Type B pancreatic cell (in vitro differentiated cells): ENCODE data around the gene GRIK1. TPM values are rescaled to one million over a fixed set of nuclear protein-coding genes. Genes with fewer than 3 reads are reported as not detected.

Source experiments
- DNase-seq: peaks from one replicate; pipeline ENCODE4 v3.0.0; 2021; ENCODE audit warnings: mixed read lengths; ENCODE audit not compliant: unreplicated experiment; ENCODE audit errors: extremely low spot score
- H3K27ac Mint-ChIP-seq: 2 replicates; pipeline ENCODE4 v1.8.0; 2021; ENCODE audit warnings: mild to moderate bottlenecking, mixed read lengths
- H3K27me3 Mint-ChIP-seq: 2 replicates; pipeline ENCODE4 v1.8.0; 2021; ENCODE audit warnings: mixed read lengths
- H3K36me3 Mint-ChIP-seq: 2 replicates; pipeline ENCODE4 v1.8.0; 2021; ENCODE audit warnings: mixed read lengths
- H3K4me1 Mint-ChIP-seq: one replicate; pipeline ENCODE4 v1.8.0; 2021; ENCODE audit warnings: mixed read lengths; ENCODE audit not compliant: unreplicated experiment
- H3K4me3 Mint-ChIP-seq: 2 replicates; pipeline ENCODE4 v1.8.0; 2021; ENCODE audit warnings: mild to moderate bottlenecking, mixed read lengths
- H3K9me3 Mint-ChIP-seq: 2 replicates; pipeline ENCODE4 v1.8.0; 2021; ENCODE audit warnings: mixed read lengths
- total RNA-seq: library from RNA; stranded (reverse); gene quantifications from 2 replicates; pipeline ENCODE4 v1.2.1, GENCODE V29; 2021; ENCODE audit warnings: low replicate concordance
- TF ChIP-seq, protein P1 (sequence below): fragments of 200-600 bp; sonication (generic); conservative IDR thresholded peaks from 2 replicates; pipeline ENCODE4 v1.5.0; 2021; ENCODE audit warnings: antibody characterized with exemption, mild to moderate bottlenecking

The GRIK1 gene
- total RNA-seq, 1 donor from 2014 or later = 6.1 TPM

DNA sequence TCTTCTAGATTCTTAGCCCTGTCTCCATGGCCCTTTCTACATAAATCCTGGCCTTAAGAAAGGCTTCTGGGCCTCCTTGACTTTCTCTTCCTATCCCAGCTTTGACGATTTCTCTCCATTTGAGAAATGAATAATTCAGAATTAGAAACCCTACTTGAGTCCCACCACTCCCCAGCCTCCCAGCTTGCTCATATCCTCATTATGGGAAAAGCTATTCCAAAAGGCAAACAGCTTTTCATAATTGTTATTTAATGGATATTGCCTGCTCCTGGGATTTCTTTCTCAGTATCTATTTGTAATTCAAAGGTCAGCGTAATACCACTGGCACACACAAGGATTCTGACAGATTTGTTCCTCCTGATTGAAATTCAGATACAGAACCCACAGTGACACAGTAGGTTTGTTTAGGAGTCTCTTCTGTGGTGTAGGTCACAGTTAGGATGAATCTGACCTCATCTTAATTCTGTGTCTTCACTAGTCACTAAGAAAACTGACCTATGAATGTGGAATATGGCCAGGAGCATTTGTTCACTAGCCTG is 121.3 kb downstream of the GRIK1 start:
- no peak for DNase-seq
- TF ChIP-seq, protein P1, sequence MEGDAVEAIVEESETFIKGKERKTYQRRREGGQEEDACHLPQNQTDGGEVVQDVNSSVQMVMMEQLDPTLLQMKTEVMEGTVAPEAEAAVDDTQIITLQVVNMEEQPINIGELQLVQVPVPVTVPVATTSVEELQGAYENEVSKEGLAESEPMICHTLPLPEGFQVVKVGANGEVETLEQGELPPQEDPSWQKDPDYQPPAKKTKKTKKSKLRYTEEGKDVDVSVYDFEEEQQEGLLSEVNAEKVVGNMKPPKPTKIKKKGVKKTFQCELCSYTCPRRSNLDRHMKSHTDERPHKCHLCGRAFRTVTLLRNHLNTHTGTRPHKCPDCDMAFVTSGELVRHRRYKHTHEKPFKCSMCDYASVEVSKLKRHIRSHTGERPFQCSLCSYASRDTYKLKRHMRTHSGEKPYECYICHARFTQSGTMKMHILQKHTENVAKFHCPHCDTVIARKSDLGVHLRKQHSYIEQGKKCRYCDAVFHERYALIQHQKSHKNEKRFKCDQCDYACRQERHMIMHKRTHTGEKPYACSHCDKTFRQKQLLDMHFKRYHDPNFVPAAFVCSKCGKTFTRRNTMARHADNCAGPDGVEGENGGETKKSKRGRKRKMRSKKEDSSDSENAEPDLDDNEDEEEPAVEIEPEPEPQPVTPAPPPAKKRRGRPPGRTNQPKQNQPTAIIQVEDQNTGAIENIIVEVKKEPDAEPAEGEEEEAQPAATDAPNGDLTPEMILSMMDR = no peak
- peaks cover 13% of the 10 kb centered on the region for H3K4me1 Mint-ChIP-seq
- H3K27me3 Mint-ChIP-seq = no peaks in the 10 kb centered on the region
- no peak overlapping the region for H3K27ac Mint-ChIP-seq
- no peaks in the 10 kb centered on the region for H3K9me3 Mint-ChIP-seq
- no peaks in the 10 kb centered on the region for H3K36me3 Mint-ChIP-seq
- H3K4me3 Mint-ChIP-seq = no peak overlapping the region

DNA sequence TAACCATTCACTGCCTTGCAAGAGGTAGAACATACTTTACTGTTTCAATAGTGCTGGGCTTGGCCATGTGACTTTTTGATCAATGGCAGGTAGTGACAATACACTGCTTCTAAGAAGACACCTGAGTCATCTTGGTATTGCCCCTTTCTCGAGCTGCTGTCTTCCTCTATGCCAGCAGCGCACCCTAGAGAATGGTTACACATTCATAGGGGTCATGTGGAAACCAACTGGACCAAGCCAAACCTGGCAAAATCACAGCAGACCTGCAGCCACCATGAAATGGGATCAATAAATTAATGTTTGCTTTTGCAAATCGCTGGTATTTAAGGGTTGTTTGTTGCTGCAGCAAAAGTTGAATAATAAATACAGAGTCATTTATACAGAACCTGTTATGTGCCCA is 122.3 kb downstream of the GRIK1 start:
- Mint-ChIP-seq H3K9me3 (no peaks in the 10 kb centered on the region), H3K27me3 (no peaks in the 10 kb centered on the region), H3K36me3 (no peaks in the 10 kb centered on the region), H3K4me3 (no peak overlapping the region), H3K27ac (no peak overlapping the region), H3K4me1 (peaks cover 13% of the 10 kb centered on the region)
- no peak for DNase-seq
- TF ChIP-seq, protein P1 = no peak

GRCh38 chr21:29812947-29813346 is 126.8 kb downstream of the GRIK1 start:
- H3K27me3 Mint-ChIP-seq = no peaks in the 10 kb centered on the region
- H3K4me1 Mint-ChIP-seq = peaks cover 4% of the 10 kb centered on the region
- H3K36me3 Mint-ChIP-seq = no peaks in the 10 kb centered on the region
- H3K9me3 Mint-ChIP-seq = no peaks in the 10 kb centered on the region
- no peak overlapping the region for H3K27ac Mint-ChIP-seq
- DNase-seq = no peak
- H3K4me3 Mint-ChIP-seq = no peak overlapping the region
- TF ChIP-seq, protein P1 = no peak

DNA sequence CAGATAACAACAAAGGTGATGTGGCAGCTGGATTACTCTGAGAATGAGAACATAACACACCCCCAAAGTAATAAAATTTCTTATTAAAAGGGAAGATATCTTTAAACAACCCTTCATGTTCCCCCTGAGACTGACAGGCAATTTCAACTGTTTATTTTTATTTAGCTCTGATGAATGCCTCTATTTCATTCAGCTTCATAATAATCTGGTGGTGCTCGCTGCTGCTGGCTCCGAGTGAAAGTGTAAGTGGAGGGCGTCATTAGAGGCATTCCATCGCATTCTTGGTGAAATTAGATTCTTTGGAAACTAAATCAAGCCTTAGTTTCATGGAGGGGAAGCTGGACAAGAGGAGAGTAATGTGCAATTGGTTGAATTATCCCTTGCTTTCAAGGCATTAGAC is 128.9 kb downstream of the GRIK1 start:
- Mint-ChIP-seq H3K27me3 (no peaks in the 10 kb centered on the region), H3K4me3 (no peak overlapping the region), H3K4me1 (peaks cover 4% of the 10 kb centered on the region), H3K9me3 (no peaks in the 10 kb centered on the region), H3K36me3 (no peaks in the 10 kb centered on the region), H3K27ac (no peak overlapping the region)
- TF ChIP-seq, protein P1 = no peak
- DNase-seq = no peak

DNA sequence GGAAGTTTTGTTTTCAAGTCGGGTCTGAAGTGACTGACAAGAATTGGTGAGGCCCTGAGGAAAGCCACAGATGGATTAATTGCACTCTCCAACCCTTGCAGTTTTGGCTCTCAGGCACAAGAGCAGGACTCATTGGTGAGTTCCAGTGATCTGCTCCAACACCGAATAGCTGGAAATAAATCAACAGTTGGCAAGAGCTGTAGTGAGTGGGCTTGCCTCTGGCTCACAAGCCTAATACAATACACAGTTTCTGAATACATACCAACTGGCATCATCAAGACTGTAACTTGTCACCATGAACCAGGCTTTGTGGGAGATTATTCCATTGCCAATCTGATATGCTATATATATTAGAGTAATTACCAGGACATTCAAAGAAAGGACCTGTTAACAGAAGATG is 131.6 kb downstream of the GRIK1 start:
- H3K27me3 Mint-ChIP-seq = no peaks in the 10 kb centered on the region
- peaks cover 4% of the 10 kb centered on the region for H3K4me1 Mint-ChIP-seq

More for the DNA sequence above, 131.6 kb downstream of the GRIK1 start:
- TF ChIP-seq, protein P1 = no peak
- H3K9me3 Mint-ChIP-seq = no peaks in the 10 kb centered on the region
- H3K4me3 Mint-ChIP-seq = no peak overlapping the region
- no peaks in the 10 kb centered on the region for H3K36me3 Mint-ChIP-seq
- no peak for DNase-seq
- H3K27ac Mint-ChIP-seq = no peak overlapping the region
